OCI-LY1 (cell line): ENCODE measurements around the gene CEP83.
"Not testable (repeated sequence)": the region's sequence is repeated elsewhere in the genome, so short reads cannot be mapped to it uniquely, and the experiment has no call there.

Source experiments
- H2AFZ ChIP-seq: fragments of 200-600 bp; sonication (generic), shearing (Covaris generic); 2 replicates; pipeline ENCODE4 v1.6.0; 2014; ENCODE audit warnings: antibody characterized with exemption, mild to moderate bottlenecking, low read length
- H3F3A ChIP-seq: fragments of 200-600 bp; sonication (generic), shearing (Covaris generic); 2 replicates; pipeline ENCODE4 v1.6.0; 2014; ENCODE audit warnings: mild to moderate bottlenecking, antibody characterized with exemption, low read length, moderate library complexity; ENCODE audit not compliant: insufficient read depth
- H3K27ac ChIP-seq: fragments of 200-600 bp; sonication (generic); 2 replicates; pipeline ENCODE4 v1.5.1; 2014; ENCODE audit warnings: low read length, mixed run types, mild to moderate bottlenecking, low read depth; ENCODE audit not compliant: poor library complexity, severe bottlenecking
- H3K27me3 ChIP-seq: fragments of 200-600 bp; sonication (generic); 2 replicates; pipeline ENCODE4 v1.6.0; 2014; ENCODE audit warnings: antibody characterized with exemption, mild to moderate bottlenecking, low read length, moderate library complexity; ENCODE audit not compliant: insufficient read depth
- H3K36me3 ChIP-seq: fragments of 200-600 bp; sonication (generic); 2 replicates; pipeline ENCODE4 v1.6.1; 2014; ENCODE audit warnings: mild to moderate bottlenecking, antibody characterized with exemption, low read length, moderate library complexity, mixed read lengths; ENCODE audit not compliant: insufficient read depth
- H3K4me1 ChIP-seq: fragments of 200-600 bp; sonication (generic); 2 replicates; pipeline ENCODE4 v1.5.1; 2014; ENCODE audit warnings: mild to moderate bottlenecking, low read length, moderate library complexity; ENCODE audit not compliant: insufficient read depth, severe bottlenecking
- H3K4me2 ChIP-seq: fragments of 200-600 bp; sonication (generic), shearing (Covaris generic); 2 replicates; pipeline ENCODE4 v1.6.1; 2014; ENCODE audit warnings: low read length
- H3K4me3 ChIP-seq: fragments of 200-600 bp; sonication (generic); 2 replicates; pipeline ENCODE4 v1.5.1; 2014; ENCODE audit warnings: low read length, low read depth, mild to moderate bottlenecking, mixed read lengths; ENCODE audit not compliant: poor library complexity, severe bottlenecking
- H3K79me2 ChIP-seq: fragments of 200-600 bp; shearing (Covaris generic); 2 replicates; pipeline ENCODE4 v1.6.1; 2016; ENCODE audit warnings: mixed run types, low read length, mixed read lengths; ENCODE audit not compliant: insufficient read depth
- H3K9ac ChIP-seq: fragments of 200-600 bp; sonication (generic), shearing (Covaris generic); 2 replicates; pipeline ENCODE4 v1.6.1; 2014; ENCODE audit warnings: mild to moderate bottlenecking, low read length, mixed read lengths
- H3K9me2 ChIP-seq: fragments of 200-600 bp; sonication (generic), shearing (Covaris generic); 2 replicates; pipeline ENCODE4 v1.6.1; 2014; ENCODE audit warnings: low read depth, mild to moderate bottlenecking, low read length, mixed read lengths
- H3K9me3 ChIP-seq: fragments of 200-600 bp; shearing (Covaris generic); 2 replicates; pipeline ENCODE4 v1.6.1; 2014; ENCODE audit warnings: low read length, mixed read lengths
- H4K20me1 ChIP-seq: fragments of 200-600 bp; sonication (generic), shearing (Covaris generic); 2 replicates; pipeline ENCODE4 v1.6.0; 2016; ENCODE audit warnings: mild to moderate bottlenecking, low read length; ENCODE audit not compliant: insufficient read depth
- CTCF ChIP-seq: fragments of 200-600 bp; sonication (generic), shearing (Covaris generic); IDR thresholded peaks from 2 replicates; pipeline ENCODE4 v1.5.1; 2017; ENCODE audit warnings: mild to moderate bottlenecking, antibody characterized with exemption, low read length, moderate library complexity, mixed read lengths
- EZH2 ChIP-seq: fragments of 200-600 bp; sonication (generic), shearing (Covaris generic); IDR thresholded peaks from 2 replicates; pipeline ENCODE4 v1.8.0; 2017; ENCODE audit warnings: borderline replicate concordance, mixed run types, mild to moderate bottlenecking, antibody characterized with exemption, low read length, moderate library complexity, mixed read lengths

The CEP83 gene

GRCh38 chr12:94320109-94320508 is 139.6 kb downstream of the CEP83 start:
- Histone ChIP-seq H3K4me1 (no peaks in the 10 kb centered on the region), H4K20me1 (no peaks in the 10 kb centered on the region), H3K27me3 (no peaks in the 10 kb centered on the region), H3K36me3 (peaks cover 33% of the 10 kb centered on the region), H3K9me3 (peaks cover 17% of the 10 kb centered on the region), H3K79me2 (no peaks in the 10 kb centered on the region), H3K4me2 (no peak overlapping the region), H3K9me2 (no peaks in the 10 kb centered on the region), H3K27ac (no peak overlapping the region), H3K9ac (no peak overlapping the region), H3K4me3 (no peak overlapping the region), H2AFZ (no peak overlapping the region), H3F3A (peaks cover 5% of the 10 kb centered on the region; the same call in 1 of the 2 replicates)
- TF ChIP-seq EZH2 (no peak), CTCF (no peak)

GRCh38 chr12:94318181-94318580 is 141.5 kb downstream of the CEP83 start:
- no peak overlapping the region for H3K4me3 ChIP-seq
- H3K79me2 ChIP-seq, result no peaks in the 10 kb centered on the region
- H3K4me2 ChIP-seq, result no peak overlapping the region
- no peak overlapping the region for H2AFZ ChIP-seq
- H3K9me3 ChIP-seq, result peaks cover 17% of the 10 kb centered on the region
- peaks cover 22% of the 10 kb centered on the region for H3K36me3 ChIP-seq
- no peaks in the 10 kb centered on the region for H3K4me1 ChIP-seq
- no peaks in the 10 kb centered on the region for H3K27me3 ChIP-seq
- TF ChIP-seq EZH2, result no peak
- no peak for TF ChIP-seq CTCF
- H3F3A ChIP-seq, result peaks cover 5% of the 10 kb centered on the region; the same call in 1 of the 2 replicates
- no peak overlapping the region for H3K9ac ChIP-seq
- H4K20me1 ChIP-seq, result no peaks in the 10 kb centered on the region
- H3K9me2 ChIP-seq, result no peaks in the 10 kb centered on the region
- no peak overlapping the region for H3K27ac ChIP-seq

GRCh38 chr12:94316600-94316999 is 143.1 kb downstream of the CEP83 start:
- H4K20me1 ChIP-seq, result not testable (repeated sequence)
- Histone ChIP-seq H3K36me3 (peaks cover 15% of the 10 kb centered on the region), H3K9me3 (peaks cover 17% of the 10 kb centered on the region)

GRCh38 chr12:94312378-94312777 is 147.3 kb downstream of the CEP83 start:
- H3K79me2 ChIP-seq, result no peaks in the 10 kb centered on the region
- H3F3A ChIP-seq, result peaks cover 5% of the 10 kb centered on the region; the same call in 1 of the 2 replicates
- no peak for TF ChIP-seq EZH2
- no peak for TF ChIP-seq CTCF
- H3K27me3 ChIP-seq, result no peaks in the 10 kb centered on the region
- no peak overlapping the region for H3K9ac ChIP-seq
- no peaks in the 10 kb centered on the region; the same call in 1 of the 2 replicates for H3K9me3 ChIP-seq
- H3K27ac ChIP-seq, result no peak overlapping the region
- no peaks in the 10 kb centered on the region for H4K20me1 ChIP-seq
- H3K4me1 ChIP-seq, result no peaks in the 10 kb centered on the region
- H3K9me2 ChIP-seq, result no peaks in the 10 kb centered on the region
- no peak overlapping the region for H3K4me2 ChIP-seq
- peaks cover 42% of the 10 kb centered on the region for H3K36me3 ChIP-seq
- H3K4me3 ChIP-seq, result no peak overlapping the region
- no peak overlapping the region for H2AFZ ChIP-seq

More at GRCh38 chr12:94316600-94316999, 143.1 kb downstream of the CEP83 start:
- not testable (repeated sequence) for H3K9me2 ChIP-seq, H2AFZ ChIP-seq, H3K27me3 ChIP-seq, H3K4me3 ChIP-seq, H3K79me2 ChIP-seq, H3K4me1 ChIP-seq, H3K9ac ChIP-seq, H3K4me2 ChIP-seq, H3F3A ChIP-seq, H3K27ac ChIP-seq
